PC-9 (cell line): Measurements from ENCODE around the gene CHD1L.

Experiments used
- CTCF ChIP-seq: fragments of 200-600 bp; sonication (generic); conservative IDR thresholded peaks from 2 replicates; pipeline ENCODE4 v1.6.1; 2017; ENCODE audit warnings: mixed run types, antibody characterized with exemption, mild to moderate bottlenecking, moderate library complexity
- EZH2 ChIP-seq: fragments of 200-600 bp; sonication (generic); IDR thresholded peaks from 2 replicates; pipeline ENCODE4 v1.8.0; 2017; ENCODE audit warnings: antibody characterized with exemption, low read depth

- TF ChIP-seq CTCF (no peak), EZH2 (no peak)
Measured at GRCh38 chr1:147210987-147211386, 31.5 kb upstream of the CHD1L start.
